Keratinocyte (primary cell): ENCODE data around the gene FBP1.

ENCODE experiments used
- CTCF ChIP-seq, 3 experiments: IDR thresholded peaks in 1 of 3; conservative IDR thresholded peaks in 1 of 3; optimal IDR thresholded peaks in 1 of 3; 2 replicates in 2 of 3; 3 replicates in 1 of 3; pipeline versions ENCODE3 to v1.5.1; 2011; ENCODE audit warnings: low read length in 3 of 3, mild to moderate bottlenecking in 3 of 3, moderate library complexity in 2 of 3, control low read depth in 1 of 3, inconsistent platforms in 1 of 3; ENCODE audit not compliant: insufficient read depth in 2 of 3; ENCODE audit errors: extremely low read depth in 1 of 3
- EZH2 ChIP-seq: IDR thresholded peaks from one replicate; pipeline ENCODE4 v1.6.1; 2012; ENCODE audit warnings: inconsistent platforms, mild to moderate bottlenecking, low read length, moderate library complexity

GRCh38 chr9:94600258-94600657, 39.1 kb downstream of the FBP1 start:
- TF ChIP-seq CTCF (optimal IDR thresholded peaks at IDR 0.05 in 1 of 3, IDR thresholded peaks at IDR 0.05 in 1 of 3, conservative IDR thresholded peaks at IDR 0.05 in 1 of 3; ENCODE audit: extremely low read depth in 1 of 3, insufficient read depth in 2 of 3, low read length in 3 of 3) (no peak), EZH2 (no peak)
